Type B pancreatic cell (in vitro differentiated cells): Measurements from ENCODE around the gene MAK. TPM values are rescaled to one million over a fixed set of nuclear protein-coding genes. Genes with fewer than 3 reads are reported as not detected.

Experiments
- DNase-seq: peaks from one replicate; pipeline ENCODE4 v3.0.0; 2021; ENCODE audit warnings: mixed read lengths; ENCODE audit not compliant: unreplicated experiment; ENCODE audit errors: extremely low spot score
- H3K27ac Mint-ChIP-seq: 2 replicates; pipeline ENCODE4 v1.8.0; 2021; ENCODE audit warnings: mild to moderate bottlenecking, mixed read lengths
- H3K27me3 Mint-ChIP-seq: 2 replicates; pipeline ENCODE4 v1.8.0; 2021; ENCODE audit warnings: mixed read lengths
- H3K36me3 Mint-ChIP-seq: 2 replicates; pipeline ENCODE4 v1.8.0; 2021; ENCODE audit warnings: mixed read lengths
- H3K4me1 Mint-ChIP-seq: one replicate; pipeline ENCODE4 v1.8.0; 2021; ENCODE audit warnings: mixed read lengths; ENCODE audit not compliant: unreplicated experiment
- H3K4me3 Mint-ChIP-seq: 2 replicates; pipeline ENCODE4 v1.8.0; 2021; ENCODE audit warnings: mild to moderate bottlenecking, mixed read lengths
- H3K9me3 Mint-ChIP-seq: 2 replicates; pipeline ENCODE4 v1.8.0; 2021; ENCODE audit warnings: mixed read lengths
- total RNA-seq: library from RNA; stranded (reverse); gene quantifications from 2 replicates; pipeline ENCODE4 v1.2.1, GENCODE V29; 2021; ENCODE audit warnings: low replicate concordance
- TF ChIP-seq, protein P1 (sequence below): fragments of 200-600 bp; sonication (generic); conservative IDR thresholded peaks from 2 replicates; pipeline ENCODE4 v1.5.0; 2021; ENCODE audit warnings: antibody characterized with exemption, mild to moderate bottlenecking

Gene MAK
- total RNA-seq, 1 donor from 2014 or later, result 1.6 TPM

DNA sequence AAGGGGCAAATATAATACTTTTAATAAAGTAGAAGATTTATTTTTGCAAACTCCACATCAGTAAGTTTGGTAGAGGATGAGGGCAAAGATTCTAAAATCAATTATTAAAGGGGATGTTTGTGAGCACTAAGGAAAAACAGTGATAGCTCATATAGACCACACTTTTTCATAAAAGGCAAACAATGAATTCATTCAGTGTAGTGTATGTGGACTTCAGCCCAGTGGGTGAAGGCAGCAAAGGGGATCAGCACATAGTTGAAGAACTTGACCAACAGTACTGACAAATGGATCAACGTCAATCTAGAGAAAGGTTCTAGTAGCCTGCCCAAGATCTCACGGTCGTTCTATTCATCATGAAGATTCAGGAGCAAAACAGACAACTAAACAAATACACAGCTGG is 45.3 kb downstream of the MAK start:
- Mint-ChIP-seq H3K27ac (no peak overlapping the region), H3K36me3 (peaks cover 10% of the 10 kb centered on the region), H3K9me3 (no peaks in the 10 kb centered on the region), H3K4me3 (no peak overlapping the region), H3K4me1 (no peaks in the 10 kb centered on the region), H3K27me3 (no peaks in the 10 kb centered on the region)
- DNase-seq, result no peak
- TF ChIP-seq, protein P1, sequence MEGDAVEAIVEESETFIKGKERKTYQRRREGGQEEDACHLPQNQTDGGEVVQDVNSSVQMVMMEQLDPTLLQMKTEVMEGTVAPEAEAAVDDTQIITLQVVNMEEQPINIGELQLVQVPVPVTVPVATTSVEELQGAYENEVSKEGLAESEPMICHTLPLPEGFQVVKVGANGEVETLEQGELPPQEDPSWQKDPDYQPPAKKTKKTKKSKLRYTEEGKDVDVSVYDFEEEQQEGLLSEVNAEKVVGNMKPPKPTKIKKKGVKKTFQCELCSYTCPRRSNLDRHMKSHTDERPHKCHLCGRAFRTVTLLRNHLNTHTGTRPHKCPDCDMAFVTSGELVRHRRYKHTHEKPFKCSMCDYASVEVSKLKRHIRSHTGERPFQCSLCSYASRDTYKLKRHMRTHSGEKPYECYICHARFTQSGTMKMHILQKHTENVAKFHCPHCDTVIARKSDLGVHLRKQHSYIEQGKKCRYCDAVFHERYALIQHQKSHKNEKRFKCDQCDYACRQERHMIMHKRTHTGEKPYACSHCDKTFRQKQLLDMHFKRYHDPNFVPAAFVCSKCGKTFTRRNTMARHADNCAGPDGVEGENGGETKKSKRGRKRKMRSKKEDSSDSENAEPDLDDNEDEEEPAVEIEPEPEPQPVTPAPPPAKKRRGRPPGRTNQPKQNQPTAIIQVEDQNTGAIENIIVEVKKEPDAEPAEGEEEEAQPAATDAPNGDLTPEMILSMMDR, result no peak

DNA sequence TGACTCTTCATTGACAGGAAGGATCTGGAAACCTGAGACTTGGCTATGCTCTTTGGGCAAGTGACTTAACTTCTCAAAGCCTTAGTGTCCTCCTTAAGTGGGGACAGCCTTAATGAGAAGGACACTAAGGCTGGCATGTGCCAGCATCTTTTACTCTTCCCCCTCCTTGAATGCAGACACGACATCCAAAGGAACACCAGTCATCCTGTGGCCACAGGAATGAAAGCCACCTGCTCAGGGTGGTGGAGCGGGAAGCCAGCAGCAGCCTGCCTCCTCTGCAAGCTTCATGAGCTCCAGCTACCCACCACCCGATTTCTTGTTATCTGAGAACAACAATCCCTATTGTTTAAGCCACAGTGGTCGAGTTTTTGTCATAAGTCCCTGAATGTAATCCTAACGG is 46.2 kb downstream of the MAK start:
- H3K9me3 Mint-ChIP-seq, result no peaks in the 10 kb centered on the region
- H3K27me3 Mint-ChIP-seq, result no peaks in the 10 kb centered on the region
- no peak overlapping the region for H3K4me3 Mint-ChIP-seq
- TF ChIP-seq, protein P1, result no peak
- H3K4me1 Mint-ChIP-seq, result no peaks in the 10 kb centered on the region
- no peak overlapping the region for H3K27ac Mint-ChIP-seq
- peaks cover 12% of the 10 kb centered on the region for H3K36me3 Mint-ChIP-seq
- no peak for DNase-seq

DNA sequence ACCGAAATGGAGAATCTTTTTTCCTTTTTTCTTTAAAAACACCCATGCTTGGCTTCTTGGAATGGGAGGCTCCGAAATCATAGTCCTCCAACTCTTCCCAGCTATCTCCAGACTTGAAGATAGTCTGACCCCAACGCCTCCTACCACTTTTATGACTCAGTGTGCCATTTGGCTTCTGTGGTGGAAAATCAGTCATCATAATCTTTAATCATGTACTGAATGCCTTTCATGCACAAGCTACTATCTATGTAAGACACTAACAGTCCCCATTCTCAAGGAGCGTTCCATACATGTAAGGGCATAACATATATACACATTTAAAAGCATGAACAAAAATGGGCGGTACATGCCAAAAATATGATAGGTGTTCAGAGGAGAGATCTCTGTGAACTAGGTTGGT is 46.7 kb downstream of the MAK start:
- no peak for DNase-seq
- Mint-ChIP-seq H3K9me3 (no peaks in the 10 kb centered on the region), H3K36me3 (peaks cover 14% of the 10 kb centered on the region), H3K27ac (no peak overlapping the region), H3K4me1 (no peaks in the 10 kb centered on the region), H3K27me3 (no peaks in the 10 kb centered on the region), H3K4me3 (no peak overlapping the region)
- TF ChIP-seq, protein P1, result no peak

DNA sequence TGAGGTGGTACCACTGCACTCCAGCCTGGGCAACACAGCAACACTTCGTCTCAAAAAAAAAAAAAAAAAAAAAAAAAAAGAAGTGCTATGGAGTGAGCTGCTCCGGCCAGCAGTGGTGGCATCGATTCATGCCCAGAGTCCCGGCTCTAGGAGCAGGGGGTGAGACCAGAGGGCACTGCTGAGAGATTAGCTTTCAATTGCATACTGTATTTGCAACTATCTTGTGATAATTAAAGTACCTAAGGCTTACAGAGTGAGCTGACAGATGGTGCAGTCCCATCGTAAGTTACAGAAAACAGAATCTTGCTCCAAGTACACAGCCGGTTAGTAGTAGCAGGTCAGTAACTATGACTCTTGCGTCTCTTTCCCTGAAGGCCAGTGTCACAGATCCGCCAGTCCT is 59.3 kb downstream of the MAK start:
- no peak overlapping the region for H3K27ac Mint-ChIP-seq
- no peak overlapping the region for H3K4me3 Mint-ChIP-seq
- TF ChIP-seq, protein P1, result no peak
- H3K9me3 Mint-ChIP-seq, result no peaks in the 10 kb centered on the region
- no peaks in the 10 kb centered on the region for H3K27me3 Mint-ChIP-seq
- H3K4me1 Mint-ChIP-seq, result no peaks in the 10 kb centered on the region
- no peak for DNase-seq
- H3K36me3 Mint-ChIP-seq, result peaks cover 27% of the 10 kb centered on the region

DNA sequence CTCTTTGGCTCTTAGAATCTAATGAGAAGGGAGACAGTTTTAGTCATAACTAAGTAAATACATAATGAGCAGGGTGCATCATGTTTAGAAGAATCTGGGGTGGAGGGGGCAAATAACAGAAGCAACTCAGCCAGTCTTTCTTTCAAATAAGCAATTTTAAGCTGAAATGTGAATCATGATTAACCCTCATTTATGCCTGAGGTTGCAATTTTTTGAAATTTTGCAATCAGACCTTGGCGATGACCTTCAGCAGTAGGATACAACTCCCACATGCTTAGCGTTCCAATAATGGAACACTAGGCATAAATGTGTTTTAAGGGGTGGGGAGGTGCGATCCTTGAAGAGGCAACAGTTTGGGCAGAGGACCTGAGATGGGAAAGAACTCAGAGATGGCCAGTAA is 60.1 kb downstream of the MAK start:
- DNase-seq, result no peak
- H3K27ac Mint-ChIP-seq, result no peak overlapping the region
- no peak overlapping the region for H3K4me3 Mint-ChIP-seq
- no peaks in the 10 kb centered on the region for H3K27me3 Mint-ChIP-seq
- no peaks in the 10 kb centered on the region for H3K9me3 Mint-ChIP-seq
- no peaks in the 10 kb centered on the region for H3K4me1 Mint-ChIP-seq
- TF ChIP-seq, protein P1, result no peak
- peaks cover 24% of the 10 kb centered on the region for H3K36me3 Mint-ChIP-seq

DNA sequence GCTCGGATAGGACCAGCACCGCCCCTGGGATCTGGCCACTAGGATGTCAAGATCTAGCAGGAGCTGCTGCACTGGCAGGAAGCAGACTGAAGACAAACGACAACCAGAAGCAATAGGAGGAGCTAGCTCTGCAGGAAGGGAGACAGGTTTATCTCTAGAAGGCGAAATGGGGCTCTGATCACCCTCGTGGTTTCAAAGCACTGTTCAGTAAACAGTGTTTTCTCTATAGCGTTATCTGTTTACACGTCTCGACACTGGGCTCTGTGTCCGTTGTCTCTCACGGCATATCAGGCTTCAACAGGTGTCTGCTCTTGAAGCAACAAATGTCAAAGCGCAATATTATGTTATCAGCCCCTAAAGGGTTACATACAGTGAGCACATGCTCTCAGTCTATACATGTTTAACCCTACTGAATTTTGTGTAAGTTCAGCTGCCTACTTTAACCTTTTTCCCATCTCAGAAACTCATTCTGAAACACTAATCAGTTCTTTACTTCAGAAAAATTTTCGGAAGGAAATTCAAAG is 66.9 kb downstream of the MAK start:
- H3K4me1 Mint-ChIP-seq, result no peaks in the 10 kb centered on the region
- DNase-seq, result no peak
- H3K27me3 Mint-ChIP-seq, result no peaks in the 10 kb centered on the region
- no peak overlapping the region for H3K27ac Mint-ChIP-seq
- TF ChIP-seq, protein P1, result no peak
- H3K4me3 Mint-ChIP-seq, result no peak overlapping the region
- H3K9me3 Mint-ChIP-seq, result no peaks in the 10 kb centered on the region
- peaks cover 10% of the 10 kb centered on the region for H3K36me3 Mint-ChIP-seq
